ENCODE results near the gene FBXL19. TPM values are rescaled to one million over a fixed set of nuclear protein-coding genes. Genes with fewer than 3 reads are reported as not detected.

The FBXL19 gene
- total and polyA plus RNA-seq, 2 of the 8 experiments (the other 6 are each of a cell fraction or from before 2014, with no cell fraction given) = 47.2 to 72.2 TPM

DNA sequence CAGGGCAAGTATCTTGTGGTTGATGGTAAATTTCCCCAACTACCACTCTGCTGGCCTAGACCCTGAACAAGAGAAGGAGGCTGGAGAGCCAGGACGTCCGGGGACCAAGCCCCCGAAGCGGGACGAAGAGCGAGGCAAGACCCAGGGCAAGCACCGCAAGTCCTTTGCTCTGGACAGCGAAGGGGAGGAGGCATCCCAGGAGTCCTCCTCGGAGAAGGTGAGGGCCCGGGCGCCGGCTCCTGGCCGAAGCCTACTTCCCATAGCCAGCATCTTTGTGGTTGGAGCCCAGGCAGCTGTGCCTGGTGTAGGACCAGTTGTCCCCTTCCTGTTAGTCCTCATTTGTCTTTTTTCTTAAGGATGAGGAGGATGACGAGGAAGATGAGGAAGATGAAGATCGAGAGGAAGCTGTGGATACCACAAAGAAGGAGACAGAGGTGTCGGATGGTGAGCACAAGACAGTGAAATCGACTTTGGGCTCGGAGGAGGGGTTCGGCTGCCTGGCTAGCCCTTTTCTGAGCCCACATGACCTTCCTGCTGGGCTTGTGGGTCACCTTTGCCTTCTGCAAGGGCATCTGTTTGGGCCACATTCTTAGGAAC, 46.0 kb downstream of the FBXL19 start:
- ChIA-PET CTCF (ENCODE audit: partially characterized antibody) (interaction anchor here (0.5 to 2.9 kb wide), 11 partner anchors 8 to 434 kb away, joined by 3 to 17 read pairs (median 3); partner anchors contain the start of gene HSD3B7), POLR2A (ENCODE audit: partially characterized antibody) (interaction anchor here (0.6 to 5.0 kb wide), 10 partner anchors 8 to 124 kb away, joined by 3 to 26 read pairs (median 4); partner anchors contain the start of genes HSD3B7 and SETD1A)
- H3K9me3 ChIP-seq (ENCODE audit: insufficient read depth in 2 of 2, low read depth in 1 of 2, low read length in 1 of 2) = no peaks in the 10 kb centered on the region
- H3K4me1 ChIP-seq (replicated peaks in 1 of 4; ENCODE audit: control insufficient read depth in 3 of 4, insufficient read depth in 4 of 4, low read length in 3 of 4) = no peaks in the 10 kb centered on the region
- H2BK12ac ChIP-seq (ENCODE audit: low read depth, low read length) = no peak overlapping the region
- H4K91ac ChIP-seq (replicated peaks; ENCODE audit: insufficient read length, low read length) = no peak overlapping the region
- no peak for DNase-seq (ENCODE audit: low read depth in 1 of 2, low spot score in 2 of 2)
- no peaks in the 10 kb centered on the region for H3K79me2 ChIP-seq (ENCODE audit: control insufficient read depth in 1 of 2, insufficient read depth in 2 of 2, low read length in 2 of 2)
- no peak overlapping the region for H4K5ac ChIP-seq (ENCODE audit: insufficient read length, low read depth, low read length)
- no peaks in the 10 kb centered on the region for H3K27me3 ChIP-seq (replicated peaks in 1 of 4; ENCODE audit: control insufficient read depth in 3 of 4, extremely low read depth in 1 of 4, insufficient read depth in 3 of 4, low read length in 3 of 4)
- WGBS, 2 experiments (ENCODE audit: extremely low coverage in 1 of 2, insufficient coverage in 1 of 2, insufficient read length in 1 of 2, insufficient replicate concordance in 2 of 2, low coverage in 1 of 2, low lambda C conversion rate in 2 of 2, missing lambda C conversion rate in 1 of 2) = 94 to 100% methylated on average over 2 to 19 of the region's 19 CpGs
- H2AK5ac ChIP-seq (ENCODE audit: low read depth, low read length) = no peak overlapping the region
- H3K36me3 ChIP-seq (ENCODE audit: control insufficient read depth in 2 of 4, insufficient read depth in 4 of 4, low read length in 3 of 4) = peaks cover 50 to 82% (median 64%) of the 10 kb centered on the region in 4 experiments
- no peak overlapping the region for H2BK20ac ChIP-seq (ENCODE audit: low read length)
- no peak overlapping the region for H3K56ac ChIP-seq (replicated peaks; ENCODE audit: insufficient read length, low read depth, low read length)
- no peak overlapping the region for H2BK15ac ChIP-seq (ENCODE audit: low read length)
- no peak overlapping the region for H3K14ac ChIP-seq (ENCODE audit: insufficient read length)
- peaks cover 0 to 13% of the 10 kb centered on the region in 2 experiments for H4K20me1 ChIP-seq (replicated peaks in 1 of 2; ENCODE audit: control insufficient read depth in 1 of 2, insufficient read depth in 2 of 2, low read length in 2 of 2)
- H3K4me2 ChIP-seq (ENCODE audit: insufficient read depth in 1 of 2, low read depth in 2 of 2, low read length in 2 of 2) = no peak overlapping the region
- H3K4me3 ChIP-seq (ENCODE audit: extremely low read depth in 1 of 4, insufficient read depth in 2 of 4, low read depth in 3 of 4, low read length in 4 of 4) = no peak overlapping the region
- H4K8ac ChIP-seq (ENCODE audit: extremely low read depth, insufficient read depth, low read length) = no peak overlapping the region
- no peak overlapping the region for H3K27ac ChIP-seq (ENCODE audit: low read depth, low read length)
- no peak overlapping the region for H2BK120ac ChIP-seq (replicated peaks; ENCODE audit: low read depth, low read length)
- peaks cover 2% of the 10 kb centered on the region; the same call in 1 of the 2 replicates for H3K23me2 ChIP-seq (ENCODE audit: low read depth, low read length)
- H2AFZ ChIP-seq (ENCODE audit: low read length) = no peak overlapping the region
- no peak overlapping the region for H3K23ac ChIP-seq (ENCODE audit: insufficient read length)
- no peak for FAIRE-seq
- no peak overlapping the region for H3K4ac ChIP-seq (replicated peaks; ENCODE audit: insufficient read length, low read depth, low read length)
- no peak overlapping the region for H3K9ac ChIP-seq (replicated peaks in 1 of 4; ENCODE audit: extremely low read depth in 1 of 4, low read depth in 3 of 4, low read length in 3 of 4)
- no peak overlapping the region for H3K18ac ChIP-seq (ENCODE audit: extremely low read depth, low read length)
- no peaks in the 10 kb centered on the region; the same call in 1 of the 2 replicates for H3K79me1 ChIP-seq (ENCODE audit: low read depth, low read length)
- no peak overlapping the region for H2BK5ac ChIP-seq (ENCODE audit: low read depth, low read length)
- no peak for TF ChIP-seq CBX8 (IDR thresholded peaks at IDR 0.05; ENCODE audit: borderline replicate concordance, low read depth, low read length)
- no peak for TF ChIP-seq CHD1 (IDR thresholded peaks at IDR 0.05; ENCODE audit: low read depth, low read length)
- TF ChIP-seq BRCA1 (IDR thresholded peaks at IDR 0.05; ENCODE audit: low read depth, low read length) = no peak
- no peak for TF ChIP-seq JUN (IDR thresholded peaks at IDR 0.05; ENCODE audit: low read depth, low read length)
- no peak for TF ChIP-seq JUND (IDR thresholded peaks at IDR 0.05; ENCODE audit: low read length)
- TF ChIP-seq EZH2 (IDR thresholded peaks at IDR 0.05; ENCODE audit: low read depth, low read length, severe bottlenecking) = no peak
- TF ChIP-seq CHD2 (IDR thresholded peaks at IDR 0.05; ENCODE audit: low read length) = no peak
- no peak for TF ChIP-seq BCL11A (IDR thresholded peaks at IDR 0.05; ENCODE audit: low read depth in 2 of 2, low read length in 2 of 2)
- no peak for TF ChIP-seq TAF7 (optimal IDR thresholded peaks at IDR 0.05; ENCODE audit: borderline replicate concordance, low read depth, low read length)
- no peak for TF ChIP-seq SUZ12 (IDR thresholded peaks at IDR 0.05; ENCODE audit: low read length)
- no peak for TF ChIP-seq KDM5A (IDR thresholded peaks at IDR 0.05; ENCODE audit: low read length)
- no peak for TF ChIP-seq BACH1 (IDR thresholded peaks at IDR 0.05; ENCODE audit: low read length)
- no peak for TF ChIP-seq SP1 (IDR thresholded peaks at IDR 0.05; ENCODE audit: low read depth, low read length)
- no peak for TF ChIP-seq RAD21 (IDR thresholded peaks at IDR 0.05 in 1 of 2, conservative IDR thresholded peaks at IDR 0.05 in 1 of 2; ENCODE audit: low read depth in 2 of 2, low read length in 2 of 2)
